CD4-positive, alpha-beta T cell (primary cell): ENCODE data around the gene GABRA5. TPM values are rescaled to one million over a fixed set of nuclear protein-coding genes. Genes with fewer than 3 reads are reported as not detected.
A peak's percentile ranks its signal among the peaks of the same experiment; 100 is the strongest.

Experiments
- ATAC-seq: fragments of 200-7000 bp; cut with Tn5 transposase; one replicate; pipeline ENCODE4 v1.10.0; 2022; ENCODE audit warnings: mild to moderate bottlenecking; ENCODE audit not compliant: poor library complexity
- CTCF ChIA-PET: fragments of 350-600 bp; sonication (Branson Sonifier 250); formaldehyde crosslinking; loops from one replicate; lab custom pipeline; 2021; ENCODE audit warnings: antibody characterized with exemption, inconsistent platforms; lab: Charles Lee
- POLR2A ChIA-PET: fragments of 350-600 bp; sonication (Branson Sonifier 250); formaldehyde crosslinking; loops from one replicate; lab custom pipeline; 2021; ENCODE audit warnings: antibody characterized with exemption, inconsistent platforms; lab: Charles Lee
- DNase-seq, 14 experiments: peaks; one replicate each; pipeline ENCODE4 v3.0.0-alpha.2; 2013 to 2020; ENCODE audit warnings: mixed read lengths in 2 of 14
- H3K27ac ChIP-seq, 2 donors: one replicate each; pipeline versions ENCODE4 v1.5.1 to v1.7.0; 2013; ENCODE audit warnings: low read length in 2 of 2, low read depth in 1 of 2, mild to moderate bottlenecking in 1 of 2
- H3K27me3 ChIP-seq, 2 experiments: 1 replicate in 1 of 2; 2 replicates in 1 of 2; pipeline versions ENCODE4 v1.6.1 to v1.7.0; 2013; ENCODE audit warnings: low read length in 2 of 2, control low read depth in 1 of 2, mild to moderate bottlenecking in 1 of 2, moderate library complexity in 1 of 2; ENCODE audit not compliant: insufficient read depth in 2 of 2, control insufficient read depth in 1 of 2
- H3K36me3 ChIP-seq: one replicate; pipeline ENCODE4 v1.6.1; 2013; ENCODE audit warnings: low read length, control low read depth; ENCODE audit not compliant: insufficient read depth
- H3K4me1 ChIP-seq: one replicate; pipeline ENCODE4 v1.6.1; 2013; ENCODE audit warnings: low read length, control low read depth; ENCODE audit not compliant: insufficient read depth
- H3K4me3 ChIP-seq: one replicate; pipeline ENCODE4 v1.5.1; 2013; ENCODE audit warnings: mild to moderate bottlenecking, low read length, moderate library complexity
- H3K9me3 ChIP-seq, 2 experiments: 1 replicate in 1 of 2; 2 replicates in 1 of 2; pipeline versions ENCODE4 v1.6.1 to v1.7.0; 2013; ENCODE audit warnings: low read length in 2 of 2, mild to moderate bottlenecking in 2 of 2, control low read depth in 1 of 2, moderate library complexity in 1 of 2; ENCODE audit not compliant: control insufficient read depth in 1 of 2, insufficient read depth in 1 of 2
- H3K27ac Mint-ChIP-seq: one replicate; pipeline ENCODE4 v1.8.0; 2020; ENCODE audit warnings: mixed read lengths
- H3K27me3 Mint-ChIP-seq: one replicate; pipeline ENCODE4 v1.8.0; 2021; ENCODE audit warnings: mixed read lengths
- H3K36me3 Mint-ChIP-seq: one replicate; pipeline ENCODE4 v1.8.0; 2021; ENCODE audit warnings: low read depth, mixed read lengths
- H3K4me1 Mint-ChIP-seq: one replicate; pipeline ENCODE4 v1.8.0; 2021; ENCODE audit warnings: low read depth, mixed read lengths
- H3K4me3 Mint-ChIP-seq: one replicate; pipeline ENCODE4 v1.8.0; 2020; ENCODE audit warnings: mild to moderate bottlenecking, mixed read lengths
- H3K9me3 Mint-ChIP-seq: one replicate; pipeline ENCODE4 v1.8.0; 2020; ENCODE audit warnings: mixed read lengths
- intact Hi-C, 2 experiments: fragments of 100-400 bp; cut with DNase I in 1 of 2; cut with micrococcal nuclease in 1 of 2; formaldehyde crosslinking; loops; one replicate each; pipeline versions ENCODE4 v1.15.1 to v1.9.0; 2023 to 2025; cut with DNase I, micrococcal nuclease
- total RNA-seq, 174 experiments: library from RNA in 2 of 174; stranded (reverse) in 2 of 174; gene quantifications; one replicate each; pipeline ENCODE4 v1.2.3 and lab custom pipeline; 2021 to 2026
- TF ChIP-seq, protein P1 (sequence below): fragments of 200-600 bp; IDR thresholded peaks from one replicate; pipeline ENCODE4 v1.8.0; 2022; ENCODE audit warnings: antibody characterized with exemption, mild to moderate bottlenecking

The GABRA5 gene
- total RNA-seq, 2 experiments from 2014 or later = not detected

DNA sequence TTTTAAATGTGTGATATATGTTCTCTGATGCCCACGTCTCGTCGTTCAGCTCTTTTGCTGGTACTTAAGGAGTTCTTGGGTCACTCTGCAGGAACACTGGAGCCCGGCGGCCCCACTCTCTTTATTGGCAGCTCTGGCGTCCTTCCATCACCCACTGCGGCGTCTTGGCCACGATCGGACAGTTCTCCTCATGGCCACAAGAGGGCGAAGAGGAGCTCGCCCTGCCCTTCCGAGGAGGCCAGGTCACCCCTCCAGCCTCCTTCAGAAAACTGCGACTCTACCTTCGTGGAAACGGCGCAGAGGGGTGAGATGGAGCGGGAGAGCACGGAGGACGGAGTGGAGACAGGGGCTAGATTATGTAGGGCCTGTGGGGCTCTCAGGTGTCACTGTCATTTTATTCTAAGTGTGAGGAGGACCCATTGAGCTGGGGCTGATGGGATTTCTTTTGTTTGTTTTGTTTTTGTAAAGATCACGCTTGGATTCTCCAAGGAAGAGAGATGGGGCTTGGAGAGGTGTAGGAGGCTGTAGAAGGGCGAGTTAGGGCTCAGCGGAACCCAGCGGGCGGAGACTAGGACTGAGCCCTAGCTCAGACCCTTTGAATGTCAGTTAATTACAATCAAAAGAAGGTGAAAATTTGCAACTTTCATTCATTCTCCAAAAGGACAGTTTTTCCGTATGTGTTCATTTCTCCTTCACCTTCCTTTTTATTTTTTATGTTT is 28.0 kb upstream of the GABRA5 start:
- H3K9me3 ChIP-seq = peaks cover 7 to 23% of the 10 kb centered on the region in 2 experiments
- Mint-ChIP-seq H3K4me3 (no peak overlapping the region), H3K4me1 (no peaks in the 10 kb centered on the region), H3K27ac (no peak overlapping the region), H3K36me3 (no peaks in the 10 kb centered on the region), H3K9me3 (peaks cover 10% of the 10 kb centered on the region), H3K27me3 (no peaks in the 10 kb centered on the region)
- no peaks in the 10 kb centered on the region for H3K36me3 ChIP-seq
- DNase-seq (peak in 1 of 14 experiments; percentile 1), ATAC-seq (no peak)
- intact Hi-C loops = no loop called here
- TF ChIP-seq, protein P1, sequence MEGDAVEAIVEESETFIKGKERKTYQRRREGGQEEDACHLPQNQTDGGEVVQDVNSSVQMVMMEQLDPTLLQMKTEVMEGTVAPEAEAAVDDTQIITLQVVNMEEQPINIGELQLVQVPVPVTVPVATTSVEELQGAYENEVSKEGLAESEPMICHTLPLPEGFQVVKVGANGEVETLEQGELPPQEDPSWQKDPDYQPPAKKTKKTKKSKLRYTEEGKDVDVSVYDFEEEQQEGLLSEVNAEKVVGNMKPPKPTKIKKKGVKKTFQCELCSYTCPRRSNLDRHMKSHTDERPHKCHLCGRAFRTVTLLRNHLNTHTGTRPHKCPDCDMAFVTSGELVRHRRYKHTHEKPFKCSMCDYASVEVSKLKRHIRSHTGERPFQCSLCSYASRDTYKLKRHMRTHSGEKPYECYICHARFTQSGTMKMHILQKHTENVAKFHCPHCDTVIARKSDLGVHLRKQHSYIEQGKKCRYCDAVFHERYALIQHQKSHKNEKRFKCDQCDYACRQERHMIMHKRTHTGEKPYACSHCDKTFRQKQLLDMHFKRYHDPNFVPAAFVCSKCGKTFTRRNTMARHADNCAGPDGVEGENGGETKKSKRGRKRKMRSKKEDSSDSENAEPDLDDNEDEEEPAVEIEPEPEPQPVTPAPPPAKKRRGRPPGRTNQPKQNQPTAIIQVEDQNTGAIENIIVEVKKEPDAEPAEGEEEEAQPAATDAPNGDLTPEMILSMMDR = no peak
- H3K27me3 ChIP-seq = no peaks in the 10 kb centered on the region
- POLR2A ChIA-PET = no interaction called here
- H3K27ac ChIP-seq = no peak overlapping the region
- H3K4me3 ChIP-seq = no peak overlapping the region
- CTCF ChIA-PET = no interaction called here
- no peaks in the 10 kb centered on the region for H3K4me1 ChIP-seq

DNA sequence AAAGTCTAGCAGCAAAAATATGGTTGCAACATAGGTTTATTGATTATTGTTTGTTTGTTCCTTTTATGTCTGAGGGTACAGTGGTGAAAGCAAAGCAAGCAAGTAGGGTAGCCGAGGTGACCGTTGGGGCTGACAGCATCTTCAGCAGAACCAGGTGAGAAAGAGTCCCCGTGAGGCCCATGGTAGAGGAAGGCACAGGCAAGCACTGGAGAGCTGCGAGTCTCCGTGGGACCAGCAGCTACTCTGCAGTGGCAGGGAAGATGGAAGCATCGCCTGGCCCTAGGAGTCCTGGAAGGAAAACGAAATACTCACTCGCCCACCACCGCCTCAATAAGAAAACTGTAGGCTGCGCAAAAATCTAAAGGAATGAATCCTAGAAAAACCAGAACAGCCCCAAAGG is 25.3 kb upstream of the GABRA5 start:
- DNase-seq (no peak), ATAC-seq (no peak)
- H3K4me1 Mint-ChIP-seq = no peaks in the 10 kb centered on the region
- no peaks in the 10 kb centered on the region for H3K36me3 Mint-ChIP-seq
- H3K4me1 ChIP-seq = no peaks in the 10 kb centered on the region
- no peak overlapping the region for H3K4me3 ChIP-seq
- no peak overlapping the region for H3K27ac ChIP-seq
- CTCF ChIA-PET = no interaction called here
- POLR2A ChIA-PET = no interaction called here
- H3K4me3 Mint-ChIP-seq = no peak overlapping the region
- H3K27me3 ChIP-seq = no peaks in the 10 kb centered on the region
- peaks cover 5 to 23% of the 10 kb centered on the region in 2 experiments for H3K9me3 ChIP-seq
- TF ChIP-seq, protein P1 = no peak
- peaks cover 10% of the 10 kb centered on the region for H3K9me3 Mint-ChIP-seq
- no peak overlapping the region for H3K27ac Mint-ChIP-seq
- no peaks in the 10 kb centered on the region for H3K36me3 ChIP-seq
- intact Hi-C loops = no loop called here
- no peaks in the 10 kb centered on the region for H3K27me3 Mint-ChIP-seq

DNA sequence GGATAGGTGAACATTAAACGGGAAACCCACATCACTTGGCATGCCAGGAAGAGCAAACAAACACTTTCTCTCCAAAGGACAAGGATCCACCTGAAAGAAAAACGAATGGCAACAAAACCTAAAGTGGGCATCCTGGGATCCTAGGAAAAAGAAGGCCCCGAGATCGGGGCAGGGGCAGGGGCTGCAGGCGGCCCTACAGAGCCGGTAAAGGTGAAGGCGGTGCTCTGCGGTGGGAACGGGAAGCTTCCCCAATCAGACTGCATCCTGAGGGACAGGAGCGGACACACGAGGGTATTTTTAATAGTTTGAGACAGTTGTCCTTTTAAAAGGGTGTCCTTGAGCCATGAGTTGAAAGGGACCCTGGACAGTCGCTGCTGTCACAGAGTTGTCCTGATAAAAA is 24.9 kb upstream of the GABRA5 start:
- peaks cover under 1 to 23% of the 10 kb centered on the region in 2 experiments for H3K9me3 ChIP-seq
- intact Hi-C loops = no loop called here
- no peaks in the 10 kb centered on the region for H3K27me3 Mint-ChIP-seq
- no peaks in the 10 kb centered on the region for H3K36me3 Mint-ChIP-seq
- no peak overlapping the region for H3K4me3 ChIP-seq
- TF ChIP-seq, protein P1 = no peak
- ChIA-PET POLR2A (no interaction called here), CTCF (no interaction called here)
- H3K4me1 Mint-ChIP-seq = no peaks in the 10 kb centered on the region
- no peak overlapping the region for H3K27ac Mint-ChIP-seq
- H3K4me3 Mint-ChIP-seq = no peak overlapping the region
- H3K27ac ChIP-seq = no peak overlapping the region
- H3K36me3 ChIP-seq = no peaks in the 10 kb centered on the region
- H3K4me1 ChIP-seq = no peaks in the 10 kb centered on the region
- DNase-seq (no peak), ATAC-seq (no peak)
- H3K9me3 Mint-ChIP-seq = peaks cover 10% of the 10 kb centered on the region
- H3K27me3 ChIP-seq = no peaks in the 10 kb centered on the region
